Fibroblast of pulmonary artery (primary cell): ENCODE measurements around the gene PAK4.

Source experiments
- DNase-seq: peaks from one replicate; pipeline ENCODE4 v3.0.0-alpha.2; 2010; ENCODE audit warnings: low read depth
- H3K4me3 ChIP-seq: replicated peaks from 2 replicates; pipeline ENCODE4 v1.5.1; 2011; ENCODE audit warnings: low read depth, mild to moderate bottlenecking, control low read depth, low read length, moderate library complexity
- CTCF ChIP-seq: IDR thresholded peaks from 2 replicates; pipeline ENCODE4 v1.5.1; 2011; ENCODE audit warnings: mild to moderate bottlenecking, control low read depth, low read length, inconsistent platforms; ENCODE audit errors: missing control alignments

The PAK4 gene

GRCh38 chr19:39125199-39125553 lies 410 bp upstream of the PAK4 start:
- DNase-seq, result no peak
- no peak for TF ChIP-seq CTCF
- H3K4me3 ChIP-seq, result peak overlapping the region; percentile 86

DNA sequence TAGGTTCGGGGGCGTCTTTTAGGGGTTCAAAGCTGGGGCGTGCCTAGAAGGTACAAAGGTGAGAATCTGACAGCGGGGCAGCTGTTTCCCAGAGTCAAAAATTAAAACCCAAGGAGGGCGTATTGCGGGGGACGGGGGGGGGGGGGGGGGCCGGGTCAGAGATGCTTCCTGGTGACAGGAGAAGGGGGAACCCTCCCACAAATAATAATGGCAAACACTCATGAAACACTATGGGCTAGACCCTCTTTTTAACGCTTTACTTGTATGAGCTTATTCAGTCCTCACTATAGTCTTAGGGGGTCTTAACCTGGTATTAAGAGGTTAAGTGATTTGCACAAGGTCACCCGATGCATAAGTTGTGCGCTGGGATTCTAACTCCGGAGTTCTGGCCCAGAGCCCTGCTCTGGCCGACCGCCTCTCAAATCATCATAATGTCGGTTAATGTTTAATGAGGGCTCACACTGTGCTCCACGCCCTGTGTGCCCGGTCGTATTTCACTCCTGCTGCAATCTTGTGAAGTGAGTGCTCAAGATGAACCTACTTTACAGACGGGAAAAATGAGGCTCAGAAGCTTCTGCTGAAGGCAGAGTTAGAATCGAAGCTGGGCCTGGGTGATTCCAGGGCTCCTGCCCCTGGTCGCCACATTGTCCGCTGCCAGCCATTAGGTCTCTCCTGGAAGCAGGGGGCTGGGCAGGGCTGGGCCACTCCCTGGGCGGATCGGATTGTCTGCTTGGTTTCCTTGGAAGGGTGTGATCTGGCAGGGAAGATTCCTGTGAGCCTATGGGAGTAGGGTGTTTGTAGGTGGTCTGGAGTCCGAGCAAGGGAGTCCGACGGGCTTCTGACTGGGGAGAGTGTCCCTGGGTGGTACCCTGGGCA lies 964 bp downstream of the PAK4 start:
- TF ChIP-seq CTCF, result no peak

DNA sequence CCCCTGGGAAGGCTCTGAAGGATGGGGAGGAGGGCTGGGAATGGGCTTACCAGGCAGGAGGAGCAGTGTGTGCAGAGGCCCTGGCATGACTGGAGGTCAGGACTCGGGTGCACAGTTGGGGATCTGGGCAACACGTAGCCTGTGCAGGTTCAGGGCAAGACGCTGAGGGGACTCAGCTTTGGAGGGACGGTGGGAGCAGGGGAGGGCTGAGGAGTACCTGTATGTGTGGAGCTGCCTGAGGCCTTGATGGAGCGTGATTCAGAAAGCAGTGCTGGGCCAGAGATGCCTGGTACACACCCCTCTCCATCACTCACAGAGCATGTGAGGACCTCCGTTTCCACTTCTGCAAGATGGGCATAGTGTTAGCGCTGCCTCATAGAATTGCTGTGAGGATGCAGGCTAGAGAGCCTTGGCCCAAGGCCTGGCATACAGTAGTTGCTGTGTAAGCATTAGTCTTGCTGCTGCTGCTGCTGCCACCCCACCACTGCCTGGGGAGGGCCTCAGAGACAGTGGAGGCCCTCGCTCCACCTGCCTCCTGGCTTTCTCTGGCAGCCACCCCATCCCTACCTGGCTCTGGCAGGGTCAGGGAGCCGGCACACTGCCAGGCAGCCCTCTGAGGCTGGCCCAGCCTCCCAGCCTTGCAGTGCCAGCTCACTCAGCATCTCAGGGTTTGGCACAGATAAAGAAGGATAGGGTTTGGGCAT lies 2.4 kb downstream of the PAK4 start:
- no peak overlapping the region for H3K4me3 ChIP-seq
- no peak for DNase-seq
- no peak for TF ChIP-seq CTCF

More for the DNA sequence above, 964 bp downstream of the PAK4 start:
- DNase-seq, result peak; percentile 31
- peak overlapping the region; percentile 86 for H3K4me3 ChIP-seq

DNA sequence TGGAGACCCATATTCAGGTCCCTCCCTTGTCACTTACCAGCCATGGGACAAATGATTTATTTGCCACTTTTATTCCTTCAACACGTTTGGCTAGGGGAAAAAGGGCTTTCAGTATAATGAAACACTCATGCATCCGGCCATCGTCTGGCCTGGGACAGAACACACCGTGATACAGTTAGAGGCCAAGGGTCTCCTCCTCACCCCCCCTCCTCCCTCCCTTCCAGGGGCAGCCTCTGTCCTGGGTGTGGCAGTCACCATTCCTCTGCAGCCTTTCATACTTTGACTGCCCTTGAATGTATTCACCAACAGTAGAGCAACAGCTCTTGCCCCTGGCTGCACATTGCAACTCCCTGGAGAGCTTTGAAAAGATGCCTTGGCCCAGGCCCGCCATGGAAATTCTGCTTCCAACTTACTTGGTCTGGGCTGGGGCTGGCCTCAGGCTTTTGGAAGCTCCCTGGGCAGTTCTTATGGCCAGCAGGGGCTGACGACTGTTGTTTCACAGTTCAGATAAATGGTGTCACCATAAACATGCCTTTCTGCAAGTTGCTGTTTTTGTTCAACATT lies 3.0 kb downstream of the PAK4 start:
- no peak for TF ChIP-seq CTCF
- H3K4me3 ChIP-seq, result no peak overlapping the region
- no peak for DNase-seq

GRCh38 chr19:39129116-39129515 lies 3.5 kb downstream of the PAK4 start:
- H3K4me3 ChIP-seq, result no peak overlapping the region
- no peak for TF ChIP-seq CTCF
- no peak for DNase-seq

DNA sequence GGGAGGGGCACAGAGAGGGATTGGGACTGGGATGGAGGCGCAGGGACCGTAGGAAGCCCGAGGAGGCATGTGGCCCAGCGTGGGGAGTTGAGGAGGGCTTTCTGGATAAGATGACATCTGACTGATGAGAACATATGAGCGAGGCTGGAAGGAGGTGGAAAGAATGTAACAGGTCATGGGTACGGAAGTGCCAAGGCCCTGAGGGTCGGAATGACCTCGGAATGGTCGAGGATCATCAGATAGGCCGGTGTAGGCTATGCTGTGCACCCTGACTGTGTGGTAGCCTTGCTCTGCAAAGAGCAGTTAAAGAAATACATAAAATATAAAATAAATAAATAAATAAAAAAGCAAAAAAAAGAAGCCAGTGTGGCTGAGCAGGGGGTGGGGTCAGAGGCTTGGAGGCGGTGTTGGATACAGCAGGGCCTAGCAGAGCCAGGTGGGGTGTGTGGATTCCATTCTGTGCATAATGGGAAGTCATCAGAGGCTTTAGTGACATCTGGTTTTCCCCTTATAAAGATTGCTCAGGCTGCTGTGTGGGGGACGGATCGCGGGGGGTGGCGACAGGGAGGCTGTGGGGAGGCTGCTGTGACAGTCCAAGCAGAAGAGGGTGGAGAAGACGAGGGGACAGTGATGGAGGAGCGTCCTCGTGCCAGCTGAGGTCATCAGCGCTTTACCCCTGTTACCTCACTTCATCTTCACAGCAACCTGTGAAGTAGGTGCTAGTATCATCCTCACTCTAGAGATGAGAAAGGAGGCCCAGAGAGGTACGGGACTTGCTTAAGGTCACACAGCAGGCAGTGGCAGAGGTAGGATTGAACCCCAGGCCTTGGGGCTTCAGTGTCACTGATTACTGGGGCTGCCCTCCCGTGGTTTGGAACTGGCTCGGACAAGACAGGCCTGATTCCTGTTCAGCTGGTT lies 5.0 kb downstream of the PAK4 start:
- DNase-seq, result no peak
- no peak for TF ChIP-seq CTCF
- H3K4me3 ChIP-seq, result no peak overlapping the region
